Measurements from ENCODE around the gene CDK16. TPM values are rescaled to one million over a fixed set of nuclear protein-coding genes. Genes with fewer than 3 reads are reported as not detected.

Gene CDK16
- total and polyA plus RNA-seq, 2 donors (not counting 3 experiments of a cell fraction or from before 2014, with no cell fraction given), result 99.9 to 149 TPM

GRCh38 chrX:47224266-47224895 is 5.9 kb downstream of the CDK16 start:
- intact Hi-C loops (cut with micrococcal nuclease), result no loop called here
- no peak overlapping the region for H2AFZ ChIP-seq (ENCODE audit: low read depth, low read length)
- H3K9ac ChIP-seq (replicated peaks; ENCODE audit: extremely low read depth, insufficient read depth, low read length), result no peak overlapping the region
- H3K4me1 ChIP-seq (ENCODE audit: control insufficient read depth, extremely low read depth, insufficient read depth, low read length), result no peaks in the 10 kb centered on the region
- TF ChIP-seq GATA2 (IDR thresholded peaks at IDR 0.05; ENCODE audit: insufficient read depth, insufficient read length, low read depth, low read length), result no peak
- no peak for TF ChIP-seq POLR2AphosphoS5 (IDR thresholded peaks at IDR 0.05; ENCODE audit: insufficient read depth, low read depth, low read length)
- no peak for TF ChIP-seq MAX (IDR thresholded peaks at IDR 0.05; ENCODE audit: insufficient read depth, insufficient read length)
- TF ChIP-seq EZH2 (IDR thresholded peaks at IDR 0.05; ENCODE audit: borderline replicate concordance, low read depth, low read length, severe bottlenecking), result no peak
- TF ChIP-seq FOS (IDR thresholded peaks at IDR 0.05; ENCODE audit: borderline replicate concordance, insufficient read depth, low read length), result no peak
- TF ChIP-seq MYC (IDR thresholded peaks at IDR 0.05; ENCODE audit: low read depth, low read length), result no peak
- TF ChIP-seq CTCF (IDR thresholded peaks at IDR 0.05; ENCODE audit: extremely low read depth in 1 of 2, insufficient read depth in 1 of 2, low read depth in 1 of 2, low read length in 2 of 2), result no peak
- TF ChIP-seq POLR2A (IDR thresholded peaks at IDR 0.05; ENCODE audit: low read depth, low read length), result no peak
- TF ChIP-seq JUN (IDR thresholded peaks at IDR 0.05; ENCODE audit: borderline replicate concordance, insufficient read depth, insufficient read length, low read depth), result no peak
- no peak overlapping the region for H3K4me3 ChIP-seq (replicated peaks in 1 of 3; ENCODE audit: insufficient read depth in 1 of 3, low read depth in 1 of 3, low read length in 3 of 3)
- no peaks in the 10 kb centered on the region for H3K9me1 ChIP-seq (replicated peaks; ENCODE audit: control insufficient read depth, extremely low read depth, insufficient read depth, low read length)
- dilution Hi-C loops (cut with MboI; ENCODE audit: extremely low pct_ligation_motif_present, low sequenced_read_pairs), result no loop called here
- H3K79me2 ChIP-seq (ENCODE audit: control insufficient read depth, insufficient read depth, low read length), result peaks cover 34% of the 10 kb centered on the region
- no TSS peak for BruUV-seq (replicated peaks)
- H4K20me1 ChIP-seq (replicated peaks; ENCODE audit: control insufficient read depth, extremely low read depth, insufficient read depth, low read length), result no peaks in the 10 kb centered on the region
- no peaks in the 10 kb centered on the region for H3K9me3 ChIP-seq (replicated peaks; ENCODE audit: control insufficient read depth, insufficient read depth, low read length)
- FAIRE-seq, result no peak
- ChIA-PET CTCF (no interaction called here), POLR2A (no interaction called here)
- no peak for DNase-seq (ENCODE audit: low read depth, low spot score)
- H3K27me3 ChIP-seq (ENCODE audit: control insufficient read depth in 2 of 2, insufficient read depth in 2 of 2, low read length in 2 of 2), result no peaks in the 10 kb centered on the region
- H3K27ac ChIP-seq (ENCODE audit: insufficient read depth, low read depth, low read length), result no peak overlapping the region
- peaks cover 8 to 39% of the 10 kb centered on the region in 2 experiments for H3K36me3 ChIP-seq (ENCODE audit: control insufficient read depth in 2 of 2, extremely low read depth in 1 of 2, insufficient read depth in 2 of 2, low read length in 2 of 2)
- H3K4me2 ChIP-seq (ENCODE audit: insufficient read depth, low read length), result no peak overlapping the region

Data from endothelial cell of umbilical vein (primary cell).